A549 treated with AZD9567 at 1 μM for 4 hours (cell line): ENCODE results near the gene PI4K2B. TPM values are rescaled to one million over a fixed set of nuclear protein-coding genes. Genes with fewer than 3 reads are reported as not detected.

ENCODE experiments used
- total RNA-seq: library from RNA; stranded (reverse); fragments of 200-300 nt; extraction: Qiagen RNA extraction; gene quantifications from 5 replicates; pipeline ENCODE4 v1.2.3, GENCODE V29; 2022; ENCODE audit not compliant: insufficient read depth

The PI4K2B gene
- 5.6 to 9.6 TPM (median 9.4 TPM) in 5 replicates for total RNA-seq

DNA sequence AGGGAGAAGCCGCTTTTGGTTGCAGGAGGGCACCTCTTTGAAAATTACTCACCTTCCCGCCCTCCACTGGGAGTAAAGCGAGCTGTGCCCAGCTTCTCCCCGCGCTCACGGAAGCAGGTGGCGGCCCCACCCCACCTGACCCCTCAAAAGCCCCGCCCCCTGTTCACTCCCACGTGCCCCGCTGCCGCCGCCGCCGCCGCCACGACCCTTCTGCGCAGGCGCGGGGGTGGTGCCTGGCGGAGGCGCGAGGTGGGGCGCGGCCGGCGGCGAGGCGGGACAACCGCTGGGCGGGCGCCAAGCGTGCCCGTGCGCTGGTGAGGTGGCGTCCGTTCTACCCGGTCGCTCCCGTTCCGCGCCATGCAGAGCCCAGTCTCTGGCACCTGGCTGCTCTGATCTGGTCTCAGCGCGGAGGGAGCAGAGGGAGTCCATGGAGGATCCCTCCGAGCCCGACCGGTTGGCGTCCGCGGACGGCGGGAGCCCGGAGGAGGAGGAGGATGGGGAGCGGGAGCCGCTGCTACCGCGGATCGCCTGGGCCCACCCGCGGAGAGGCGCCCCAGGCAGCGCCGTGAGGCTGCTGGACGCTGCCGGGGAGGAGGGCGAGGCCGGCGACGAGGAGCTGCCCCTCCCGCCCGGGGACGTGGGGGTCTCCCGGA lies at the start of gene PI4K2B:
Gene PI4K2B (plus strand): TSS at position 297 of the 653 bp plus-strand sequence. CDS start 131 bp downstream, at position 428.

DNA sequence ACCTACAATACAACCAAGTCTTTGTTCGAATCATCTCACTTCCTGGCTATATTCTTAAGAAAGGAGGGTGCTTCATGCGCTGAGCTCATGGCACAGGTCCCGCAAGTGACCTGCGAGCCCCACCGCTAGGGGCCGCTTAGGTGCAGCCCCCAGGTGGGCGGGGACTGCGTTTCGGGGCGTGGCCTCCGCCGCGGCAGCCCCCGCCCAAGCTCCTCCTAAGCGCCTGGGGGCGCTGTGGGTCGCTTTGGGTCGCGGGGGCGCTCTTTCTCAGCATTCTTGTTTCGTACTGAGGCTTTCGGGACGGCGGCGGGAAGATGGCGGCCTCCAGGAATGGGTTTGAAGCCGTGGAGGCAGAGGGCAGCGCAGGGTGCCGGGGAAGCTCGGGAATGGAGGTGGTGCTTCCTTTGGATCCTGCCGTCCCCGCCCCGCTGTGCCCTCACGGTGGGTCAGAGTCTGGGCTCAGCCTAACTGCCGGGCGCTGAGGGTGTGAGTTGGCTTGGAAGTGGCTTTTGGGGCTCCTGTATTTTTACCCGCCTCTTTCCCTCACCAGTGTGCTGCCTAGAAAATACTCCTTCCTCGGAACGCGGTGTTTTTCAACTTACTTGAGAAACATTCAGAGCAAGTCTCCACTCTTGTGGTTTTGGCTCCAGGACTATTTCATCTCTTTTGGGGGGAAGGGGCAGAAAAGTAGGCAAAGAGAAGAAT lies 78.8 kb downstream of the PI4K2B start, which contains the start of gene ZCCHC4:
Gene ZCCHC4 (plus strand): TSS at position 279 of the 705 bp plus-strand sequence. CDS start 36 bp downstream, at position 315.

Other genes starting within 250 kb of the PI4K2B start
- 0.08 to 0.29 TPM (median 0.15 TPM) in 5 replicates for gene LGI2, start 203.1 kb upstream of the PI4K2B start, total RNA-seq
- gene SEPSECS, start 73.6 kb upstream of the PI4K2B start, total RNA-seq, result 2.0 to 3.6 TPM (median 3.2 TPM) in 5 replicates
- gene ZCCHC4, start 78.7 kb downstream of the PI4K2B start, total RNA-seq, result 3.7 to 6.8 TPM (median 4.0 TPM) in 5 replicates
- gene ANAPC4, start 143.2 kb downstream of the PI4K2B start, total RNA-seq, result 9.4 to 14.4 TPM (median 12.7 TPM) in 5 replicates